Stimulated activated CD4-positive, alpha-beta T cell treated with anti-CD3 and anti-CD28 coated beads, Interleukin-4, amount 100 ng/mL, for 4 hours (primary cell): ENCODE measurements around the gene PPP6R2.
A peak's percentile ranks its signal among the peaks of the same experiment; 100 is the strongest.

Source experiments
- DNase-seq, 2 experiments: peaks; one replicate each; pipeline ENCODE4 v3.0.0-alpha.2; 2020

The PPP6R2 gene

GRCh38 chr22:50342651-50343540 is at the start of gene PPP6R2:
TSS of gene PPP6R2 (plus strand) at chr22:50343327. CDS start at chr22:50393909, 50,582 bp downstream.
- peak; percentile 90 to 94 for DNase-seq

DNA sequence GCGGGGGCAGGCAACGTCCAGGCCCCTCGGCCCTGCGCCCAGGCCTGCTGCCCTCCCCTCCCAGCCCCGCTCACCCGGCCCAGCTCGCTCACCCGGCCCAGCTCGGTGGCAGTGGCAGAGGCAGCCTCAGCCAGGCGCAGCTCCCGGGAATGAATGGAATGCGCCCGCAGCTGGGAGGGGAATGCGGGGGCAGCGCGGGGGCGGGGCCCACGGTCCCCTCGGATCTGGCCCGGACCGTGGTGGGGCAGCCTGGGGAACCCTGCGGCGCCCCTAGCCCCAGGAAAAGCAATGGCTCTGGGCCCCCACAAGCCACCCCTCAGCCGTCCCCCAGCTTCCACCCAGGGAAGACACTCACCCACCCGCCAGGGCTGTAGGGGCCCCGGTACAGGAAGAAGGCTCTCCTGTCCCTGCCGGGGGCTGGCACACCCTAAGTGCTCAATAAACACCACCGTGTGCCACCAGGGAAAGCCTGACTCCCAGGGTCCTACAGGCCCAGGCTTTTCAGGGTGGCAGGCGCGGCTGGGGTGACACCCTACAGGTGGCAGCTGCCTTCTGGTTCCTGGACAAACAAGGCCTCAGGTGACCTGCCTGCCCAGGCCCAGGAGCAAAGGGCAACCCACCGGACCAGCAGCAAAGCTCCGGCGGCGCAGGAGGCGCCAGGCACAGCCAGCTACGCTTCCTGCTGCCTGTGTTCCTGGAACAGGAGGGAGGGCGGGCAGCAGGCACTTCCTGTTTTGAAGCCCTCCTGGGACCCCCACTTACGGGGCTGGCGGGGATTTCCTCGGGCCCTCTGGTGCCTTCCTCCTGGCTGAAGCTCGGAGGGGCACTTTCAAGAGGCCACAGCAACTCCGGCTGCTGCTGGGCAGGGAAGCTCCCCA is 49.4 kb upstream of the PPP6R2 start:
- DNase-seq, result no peak

DNA sequence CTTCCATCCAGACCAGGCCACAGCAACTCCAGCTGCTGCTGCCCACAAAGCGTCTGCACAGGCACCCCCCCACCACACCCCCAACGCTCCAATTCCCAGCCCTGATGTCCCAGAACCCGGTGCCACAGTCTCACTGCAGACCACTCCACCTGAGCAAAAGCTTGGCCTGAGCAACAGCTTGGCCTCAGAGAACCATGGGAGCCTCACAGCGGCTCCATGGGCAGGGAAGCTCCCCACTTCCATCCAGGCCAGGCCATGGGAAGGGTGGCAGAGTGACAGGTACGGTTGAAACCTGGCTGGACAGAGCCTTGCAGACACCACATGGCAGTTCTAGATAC is 48.8 kb upstream of the PPP6R2 start:
- DNase-seq, result no peak

- no peak for DNase-seq
Observed at GRCh38 chr22:50296658-50297490, 46.3 kb upstream of the PPP6R2 start.

DNA sequence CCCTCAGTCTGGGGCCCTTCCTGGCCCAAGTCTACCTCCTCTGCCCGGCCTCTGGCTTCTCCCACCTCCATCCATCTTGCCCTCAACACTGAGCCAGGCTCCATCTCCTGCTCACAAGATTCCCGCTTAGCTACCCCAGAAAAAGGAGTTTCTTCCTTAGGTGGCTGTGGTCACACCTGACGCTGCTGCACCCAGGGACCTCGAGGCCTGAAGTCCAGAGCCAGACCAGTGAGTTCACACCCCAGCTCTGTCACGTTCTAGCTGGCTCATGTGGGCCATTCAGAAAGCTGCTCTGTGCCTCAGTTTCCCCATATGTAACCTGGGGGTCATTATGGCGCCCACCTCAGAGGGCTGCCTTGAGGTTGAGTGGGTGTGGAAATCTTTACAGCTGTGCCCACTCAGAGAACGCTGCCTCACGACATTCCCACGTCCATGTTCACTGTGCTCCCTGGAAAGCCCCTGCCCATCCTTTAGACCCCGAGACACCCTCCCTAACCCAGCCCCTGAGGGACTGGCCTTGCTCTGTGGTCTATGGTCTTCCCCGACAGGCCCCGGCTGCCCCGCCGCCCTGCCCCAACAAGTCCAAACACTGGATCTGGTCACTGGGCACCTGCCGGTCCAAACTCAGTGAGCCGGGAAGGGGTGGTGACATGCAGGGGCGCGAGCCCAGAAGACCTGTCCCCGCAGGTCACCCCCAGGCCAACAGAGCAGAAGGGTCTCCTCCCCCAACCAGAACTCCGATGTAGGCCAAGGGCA is 45.4 kb upstream of the PPP6R2 start:
- no peak for DNase-seq

GRCh38 chr22:50298266-50298637 is 44.9 kb upstream of the PPP6R2 start:
- DNase-seq, result no peak

GRCh38 chr22:50298937-50299784 is 44.0 kb upstream of the PPP6R2 start:
- no peak for DNase-seq

DNA sequence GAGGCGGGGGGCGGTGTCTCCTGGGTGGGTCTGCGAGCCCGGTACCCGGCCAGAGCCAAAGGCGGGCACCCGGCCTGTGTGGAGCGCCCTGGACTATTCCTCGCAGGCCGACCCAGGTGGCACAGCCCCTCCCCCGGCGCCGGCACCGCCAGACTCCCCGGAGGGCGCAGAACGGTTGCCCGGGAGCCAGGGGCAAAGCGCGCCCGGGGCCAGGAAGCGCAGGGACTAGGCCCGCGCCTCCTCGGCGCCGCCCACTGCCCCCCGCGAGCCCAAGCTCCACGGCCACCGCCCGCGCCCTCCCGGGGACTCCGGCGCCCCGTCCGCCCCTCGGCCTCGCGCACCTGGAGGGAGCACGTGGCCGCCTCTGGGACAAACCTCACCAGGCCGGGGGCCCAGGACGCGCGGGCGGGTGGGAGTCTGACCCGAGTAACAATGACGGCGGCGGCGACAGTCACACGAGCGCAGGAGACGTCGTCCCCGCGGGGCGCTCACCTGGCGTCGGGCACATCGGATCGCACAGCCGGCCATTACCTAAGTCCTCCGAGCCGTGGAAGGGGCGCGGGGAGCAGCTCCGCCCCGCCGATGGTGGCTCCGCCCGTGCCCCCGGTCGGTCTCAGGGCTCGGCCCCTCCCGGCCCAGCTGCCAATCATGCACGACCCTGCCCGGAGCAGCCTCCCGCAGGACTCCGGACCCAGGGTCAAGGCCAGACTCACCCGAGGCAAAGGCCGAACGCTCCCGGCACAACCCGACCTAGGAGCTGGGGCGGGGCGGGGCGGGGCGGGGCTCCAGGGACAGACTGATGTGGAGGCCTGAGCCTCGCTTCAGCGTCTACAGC is 43.1 kb upstream of the PPP6R2 start:
- DNase-seq, result no peak

GRCh38 chr22:50300620-50301257 is 42.4 kb upstream of the PPP6R2 start:
- DNase-seq, result no peak

GRCh38 chr22:50301581-50301991 is 41.5 kb upstream of the PPP6R2 start:
- DNase-seq, result no peak

- DNase-seq, result no peak
Observed at GRCh38 chr22:50302041-50302541, 41.0 kb upstream of the PPP6R2 start.

GRCh38 chr22:50302564-50302963 is 40.6 kb upstream of the PPP6R2 start:
- no peak for DNase-seq

GRCh38 chr22:50303515-50303847 is 39.6 kb upstream of the PPP6R2 start:
- no peak for DNase-seq

DNA sequence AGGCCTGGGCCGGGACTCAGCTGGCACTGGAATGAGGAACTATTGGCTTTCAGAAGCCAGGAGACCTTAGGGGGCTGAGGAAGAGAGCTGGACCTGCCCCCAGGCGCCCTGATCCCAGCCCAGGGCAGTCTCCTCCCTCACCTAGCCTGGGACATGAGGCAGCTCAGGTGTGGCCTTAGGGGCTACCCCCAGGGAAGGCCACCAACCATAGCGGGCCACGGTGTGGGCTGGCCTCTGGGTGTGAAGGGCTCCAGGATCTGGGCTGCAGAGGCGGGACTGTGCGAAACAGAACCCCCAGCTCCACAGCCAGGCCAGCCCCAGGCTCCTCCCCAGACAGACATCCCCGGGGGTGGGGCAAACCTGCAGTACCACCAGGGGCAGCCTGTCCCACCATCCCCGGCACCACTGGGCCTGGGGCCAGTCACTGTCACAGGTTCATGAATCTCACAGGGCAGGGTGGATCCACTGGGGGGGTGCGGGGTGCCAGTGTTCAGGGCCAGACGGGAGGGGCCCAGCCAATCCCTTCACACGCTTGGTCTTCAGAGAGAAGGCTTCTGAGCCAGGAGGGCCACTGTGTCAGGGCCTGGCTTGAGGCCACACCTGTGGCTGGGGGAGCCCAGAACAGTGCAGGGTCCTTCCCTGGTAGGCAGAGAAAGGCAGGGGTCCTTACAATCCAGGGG is 39.1 kb upstream of the PPP6R2 start:
- DNase-seq, result no peak

- DNase-seq, result no peak
Observed at GRCh38 chr22:50304528-50305392, 38.4 kb upstream of the PPP6R2 start.

GRCh38 chr22:50305393-50305922 is 37.7 kb upstream of the PPP6R2 start:
- DNase-seq, result no peak

- DNase-seq, result no peak
Observed at GRCh38 chr22:50305923-50306566, 37.1 kb upstream of the PPP6R2 start.
